Colon (tissue), 2 donors: Measurements from ENCODE around the gene PDYN.

Source experiments
- FAIRE-seq: peaks from 2 replicates; lab custom pipeline; 2012; peaks lifted over from hg19 to GRCh38; lab: Jason Lieb, UNC
- donor health status: control.
- donor health status: control.

The PDYN gene

DNA sequence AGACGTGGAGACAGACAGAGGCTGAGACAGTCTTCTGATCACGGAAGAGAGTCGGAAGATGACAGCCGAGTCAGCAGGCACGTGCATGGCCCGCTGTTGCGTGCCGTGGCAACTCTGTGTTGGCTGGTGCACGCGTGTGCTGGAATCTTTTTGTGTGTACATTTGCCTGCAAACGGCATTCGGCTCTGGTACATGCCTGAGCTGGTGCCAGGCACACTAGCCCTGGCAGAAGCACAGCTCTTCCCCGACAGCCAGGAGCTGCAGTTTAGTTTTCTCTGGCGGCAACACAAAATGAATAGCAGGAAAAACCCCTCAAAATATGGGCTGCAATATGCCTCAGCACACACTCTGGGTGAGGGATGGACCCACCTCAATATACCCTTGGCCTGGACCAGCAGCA, 769 bp upstream of the PDYN start:
- no peak for FAIRE-seq

- no peak for FAIRE-seq
Measured at GRCh38 chr20:1992359-1993110, 1.3 kb downstream of the PDYN start.

DNA sequence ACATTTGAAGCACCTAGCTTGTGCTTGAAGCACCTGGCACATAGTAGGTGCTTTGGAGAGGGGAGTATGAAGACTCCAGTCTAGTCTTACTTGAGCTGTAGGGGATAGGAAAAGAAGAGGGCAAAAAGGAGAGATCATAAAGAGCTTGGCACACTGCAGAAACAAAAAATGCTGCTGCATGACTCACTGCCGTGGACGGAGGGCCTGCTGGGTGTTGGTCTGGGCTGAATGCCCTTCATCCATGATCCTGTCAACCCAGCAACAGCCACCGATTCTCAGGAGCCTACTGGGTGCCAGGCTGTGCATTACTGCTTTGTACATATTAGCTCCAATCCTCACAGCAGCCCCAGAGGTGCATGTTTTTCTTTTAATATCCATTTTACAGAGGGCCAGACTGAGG, 6.0 kb downstream of the PDYN start:
- no peak for FAIRE-seq

DNA sequence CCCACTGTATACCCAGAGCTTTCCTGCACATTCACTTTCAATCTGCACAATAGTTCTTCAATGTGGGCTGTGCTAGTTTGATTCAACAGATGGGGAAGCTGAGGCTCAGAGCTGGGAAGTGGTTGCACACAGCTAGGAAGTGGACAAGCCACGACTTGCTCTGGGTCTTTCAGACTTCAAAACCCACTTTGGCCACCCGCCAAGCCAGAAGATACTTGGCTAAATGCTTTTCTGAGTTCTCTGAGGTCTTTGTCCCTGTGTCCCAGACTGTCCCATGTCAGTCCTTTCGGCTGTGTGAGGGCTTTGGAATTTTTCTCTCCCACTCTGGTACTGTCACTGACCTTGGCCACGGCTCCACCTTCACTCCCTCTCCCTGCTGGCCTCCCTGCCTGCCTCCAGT, 10.6 kb downstream of the PDYN start:
- no peak for FAIRE-seq

- no peak for FAIRE-seq
Measured at GRCh38 chr20:1982686-1983085, 11.2 kb downstream of the PDYN start.

DNA sequence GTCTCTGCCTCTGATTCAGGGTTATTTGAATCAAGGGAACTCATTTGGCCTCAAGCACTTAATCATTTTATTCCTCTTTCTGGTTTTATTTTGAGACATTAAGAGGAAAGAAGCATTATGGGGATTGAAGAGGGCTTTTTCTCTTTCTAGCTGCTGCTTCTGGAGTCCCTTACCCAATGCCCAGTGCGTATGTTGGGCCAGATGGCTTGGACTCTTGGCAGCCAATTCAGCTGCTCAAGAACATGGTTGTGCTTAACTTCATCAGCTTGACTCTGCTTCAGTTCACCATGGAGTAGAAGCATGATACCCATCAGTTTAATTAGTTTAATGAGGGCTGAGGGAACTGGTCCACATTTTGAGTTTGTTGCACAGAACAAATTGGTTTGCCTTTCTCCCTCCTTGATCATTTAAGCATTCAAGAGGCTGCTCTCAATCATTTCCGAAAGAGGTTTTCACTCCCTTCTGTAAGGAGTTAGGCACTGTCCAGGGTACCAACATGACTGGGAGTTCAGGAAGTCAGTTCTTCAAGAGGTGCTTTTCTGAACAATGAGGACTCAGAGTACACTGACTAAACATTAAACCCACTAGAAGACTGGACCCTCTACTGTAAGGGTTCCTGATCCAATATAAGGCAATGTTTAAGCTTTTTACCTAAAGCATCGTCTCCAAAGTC, 14.6 kb downstream of the PDYN start:
- no peak for FAIRE-seq

DNA sequence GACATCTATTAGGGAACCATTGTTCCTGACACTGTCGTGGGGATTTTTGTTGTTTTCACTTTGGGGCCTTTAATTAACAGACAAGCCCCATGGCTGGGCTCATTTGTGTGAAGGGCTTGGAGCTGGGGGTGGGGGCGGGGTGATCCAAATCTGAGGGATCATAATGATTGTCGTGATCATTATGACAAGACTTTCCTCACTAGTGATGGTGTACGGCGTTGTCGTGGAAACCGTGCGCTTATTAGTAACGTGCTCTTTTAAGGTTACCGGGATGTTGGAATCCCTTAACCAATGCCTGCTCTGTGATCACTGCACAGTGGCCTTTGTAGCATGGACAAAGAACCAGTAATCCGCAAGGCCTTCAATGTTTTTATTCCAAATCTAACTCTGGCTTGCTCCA, 18.6 kb downstream of the PDYN start:
- no peak for FAIRE-seq

- no peak for FAIRE-seq
Measured at GRCh38 chr20:1973601-1974440, 20.0 kb downstream of the PDYN start.

GRCh38 chr20:1971893-1972586, 21.8 kb downstream of the PDYN start:
- no peak for FAIRE-seq

GRCh38 chr20:1968964-1969363, 24.9 kb downstream of the PDYN start:
- FAIRE-seq, result no peak

- FAIRE-seq, result no peak
Measured at GRCh38 chr20:1965520-1966351, 28.1 kb downstream of the PDYN start.

DNA sequence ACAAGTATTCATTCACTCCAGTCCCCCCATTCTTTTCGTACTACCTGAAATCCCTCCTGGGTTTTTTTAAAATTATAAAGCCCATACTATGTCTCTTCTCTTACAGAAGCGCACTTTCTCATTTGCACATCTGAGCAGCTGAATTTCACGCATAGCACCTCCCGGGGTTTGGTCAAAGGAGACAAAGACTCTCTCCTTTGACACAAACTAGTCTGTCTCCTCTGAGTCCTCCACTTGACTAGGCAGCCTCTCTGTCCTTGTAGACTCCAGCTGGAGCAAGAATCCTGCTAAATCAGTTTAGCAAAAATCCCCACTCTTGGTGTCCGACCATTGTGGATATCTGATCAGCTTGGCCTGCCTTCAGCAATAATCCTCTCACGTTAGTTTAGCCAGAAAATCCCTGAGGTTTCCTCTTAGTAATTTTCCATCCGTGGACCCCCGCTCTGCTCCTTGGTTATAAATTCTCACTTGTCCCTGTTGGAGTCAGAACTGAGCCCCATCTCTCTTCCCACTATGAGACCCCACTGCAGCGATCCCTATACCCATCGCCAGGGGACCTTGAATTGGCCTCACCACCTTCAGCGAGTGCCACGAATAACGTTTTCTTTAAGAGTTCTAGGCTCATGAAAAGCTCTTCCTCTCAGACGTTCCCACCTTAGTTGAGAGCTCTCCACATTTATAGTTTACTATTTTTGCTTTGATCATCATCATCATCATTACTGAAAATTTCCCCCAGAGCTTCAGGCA, 29.0 kb downstream of the PDYN start:
- no peak for FAIRE-seq

GRCh38 chr20:1964061-1964460, 29.8 kb downstream of the PDYN start:
- no peak for FAIRE-seq

GRCh38 chr20:1961374-1961773, 32.5 kb downstream of the PDYN start:
- no peak for FAIRE-seq

DNA sequence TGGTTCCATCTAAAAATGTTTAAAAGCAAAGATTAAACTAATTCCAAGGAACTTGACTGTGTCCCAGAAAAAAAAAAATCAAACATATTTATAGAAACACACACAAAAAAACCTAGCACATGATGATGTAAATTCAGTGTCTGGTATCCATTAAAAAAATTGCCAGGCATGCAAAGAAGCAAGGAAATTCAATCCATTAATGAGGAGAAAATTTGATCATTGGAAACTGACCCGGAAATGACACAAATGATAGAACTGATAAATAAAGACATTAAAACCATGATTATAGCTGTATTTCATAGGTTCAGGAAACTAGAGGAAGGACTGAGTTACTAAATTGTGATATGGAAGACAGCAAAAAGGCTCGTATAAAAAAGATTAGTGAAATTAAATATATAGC, 34.7 kb downstream of the PDYN start:
- no peak for FAIRE-seq

GRCh38 chr20:1958426-1958825, 35.4 kb downstream of the PDYN start:
- no peak for FAIRE-seq

GRCh38 chr20:1955217-1955616, 38.6 kb downstream of the PDYN start:
- FAIRE-seq, result no peak

DNA sequence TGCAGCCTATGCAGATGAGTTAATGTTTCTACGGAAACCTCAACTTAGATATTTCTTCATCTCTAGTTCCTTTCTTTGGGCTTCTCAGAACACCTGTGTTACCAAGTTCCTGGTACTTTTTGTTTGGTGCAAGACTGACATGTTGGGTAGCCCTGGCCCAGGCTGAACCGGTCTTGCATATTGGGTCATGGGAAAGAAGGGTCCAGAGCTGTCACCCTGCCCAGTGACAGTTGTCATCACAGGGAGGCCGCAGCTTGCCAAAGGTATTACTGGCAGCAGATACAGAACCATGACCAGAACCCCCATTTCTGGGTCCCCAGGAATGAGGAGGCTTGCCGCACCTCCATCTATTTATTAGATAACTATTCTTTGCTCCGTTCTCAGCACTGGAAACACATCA, 40.2 kb downstream of the PDYN start:
- FAIRE-seq, result no peak

DNA sequence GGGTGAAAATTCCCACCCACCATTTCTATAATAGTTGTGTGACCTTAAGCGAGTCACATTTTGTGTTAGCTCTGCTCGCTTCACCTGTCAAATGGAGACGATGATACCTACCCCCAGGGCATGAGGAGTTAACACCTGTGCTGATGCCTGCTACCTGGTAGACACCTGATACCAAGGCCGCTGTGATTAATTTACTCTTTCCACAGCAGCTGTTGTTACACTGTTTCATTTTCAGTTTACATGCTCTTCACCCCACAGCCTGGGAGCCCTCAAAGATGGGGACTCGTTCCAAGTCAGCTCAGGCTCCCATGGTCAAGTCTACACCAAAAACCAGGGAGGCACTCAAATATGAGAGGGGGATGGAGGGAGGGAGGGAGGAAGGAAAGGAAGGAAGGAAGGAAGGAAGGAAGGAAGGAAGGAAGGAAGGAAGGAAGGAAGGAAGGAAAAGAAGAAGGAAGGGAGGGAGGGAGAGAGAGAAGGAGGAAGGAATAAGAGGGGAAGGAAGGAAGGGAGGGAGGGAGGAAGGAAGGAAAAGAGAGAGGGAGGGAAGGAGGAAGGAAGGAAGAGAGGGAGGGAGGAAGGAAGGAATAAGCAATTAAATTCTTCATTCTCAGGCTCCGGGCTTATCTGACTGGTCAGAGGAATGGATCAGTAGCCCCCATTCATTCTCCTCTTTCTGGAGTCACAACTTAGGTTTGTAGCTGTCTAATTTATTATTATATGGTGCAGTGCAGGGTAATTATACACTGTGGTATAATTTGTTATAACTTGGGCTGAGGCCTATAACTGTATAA, 40.9 kb downstream of the PDYN start:
- FAIRE-seq, result no peak
